Midbrain (tissue), 1 donor: Measurements from ENCODE around the gene PXMP4.

Experiments used
- DNase-seq: peaks from one replicate; lab custom pipeline; 2025; lab: John Stamatoyannopoulos, UW

PXMP4 gene

GRCh38 chr20:33668466-33669155, 51.5 kb downstream of the PXMP4 start:
- no peak for DNase-seq

DNA sequence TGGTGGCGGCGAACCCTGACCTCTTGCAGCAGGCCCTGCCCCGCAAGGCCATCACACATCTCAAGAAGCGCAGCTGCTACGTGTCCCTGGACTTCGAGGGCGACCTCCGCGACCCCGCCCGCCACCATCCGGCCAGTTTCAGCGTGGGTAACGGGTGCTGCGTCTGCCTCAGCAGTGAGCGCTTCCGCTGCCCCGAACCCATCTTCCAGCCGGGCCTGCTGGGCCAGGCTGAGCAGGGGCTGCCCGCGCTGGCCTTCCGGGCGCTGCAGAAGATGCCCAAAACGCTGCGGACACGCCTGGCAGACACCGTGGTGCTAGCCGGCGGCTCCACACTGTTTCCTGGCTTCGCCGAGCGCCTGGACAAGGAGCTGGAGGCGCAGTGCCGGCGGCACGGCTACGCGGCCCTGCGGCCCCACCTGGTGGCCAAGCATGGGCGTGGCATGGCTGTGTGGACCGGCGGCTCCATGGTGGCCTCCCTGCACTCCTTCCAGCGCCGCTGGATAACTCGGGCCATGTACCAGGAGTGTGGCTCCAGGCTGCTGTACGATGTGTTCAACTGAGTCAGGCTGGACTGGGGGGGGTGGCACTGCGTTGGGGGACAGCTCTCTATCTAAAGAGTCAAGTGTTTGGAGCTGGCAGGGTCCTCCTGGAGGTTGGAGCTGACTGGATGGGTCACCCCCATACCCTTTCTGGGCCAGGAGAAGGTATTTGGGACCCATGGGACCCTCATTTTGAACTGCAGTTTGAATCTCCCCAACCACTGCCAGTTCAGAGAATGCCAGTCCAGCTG, 52.2 kb downstream of the PXMP4 start:
- peak; percentile 61 for DNase-seq

DNA sequence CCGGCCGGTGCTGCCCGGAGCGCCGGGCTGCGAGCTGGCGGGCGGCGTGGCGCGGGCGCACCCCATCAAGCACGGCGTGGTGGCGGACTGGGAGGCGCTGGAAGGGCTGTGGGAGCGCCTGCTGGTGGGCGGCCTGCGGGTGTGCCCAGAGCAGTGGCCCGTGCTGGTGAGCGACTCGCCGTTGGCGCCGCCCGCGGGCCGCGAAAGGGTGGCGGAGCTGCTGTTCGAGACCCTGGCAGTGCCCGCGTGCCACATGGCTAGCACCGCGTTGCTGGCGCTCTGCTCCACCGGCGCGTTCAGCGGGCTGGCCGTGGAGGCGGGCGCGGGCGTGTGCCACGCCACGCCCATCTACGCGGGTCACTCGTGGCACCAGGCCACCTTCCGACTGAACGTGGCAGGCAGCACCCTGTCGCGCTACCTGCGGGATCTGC, 52.9 kb downstream of the PXMP4 start:
- DNase-seq, result no peak

GRCh38 chr20:33666293-33667244, 53.5 kb downstream of the PXMP4 start, which contains the start of gene ACTL10:
Gene ACTL10, plus strand, starts transcription at chr20:33666943. Its CDS starts 555 bp downstream, at chr20:33667498.
- peak; percentile 95 for DNase-seq

GRCh38 chr20:33664762-33665144, 55.4 kb downstream of the PXMP4 start:
- no peak for DNase-seq

- no peak for DNase-seq
Measured at GRCh38 chr20:33664085-33664761, 55.9 kb downstream of the PXMP4 start.

GRCh38 chr20:33663161-33664084, 56.7 kb downstream of the PXMP4 start:
- peak; percentile 72 for DNase-seq

GRCh38 chr20:33662172-33662571, 57.9 kb downstream of the PXMP4 start, which contains the start of gene C20orf144:
Gene C20orf144, plus strand, starts transcription at chr20:33662327. Its CDS starts 19 bp downstream, at chr20:33662346.
- DNase-seq, result no peak

DNA sequence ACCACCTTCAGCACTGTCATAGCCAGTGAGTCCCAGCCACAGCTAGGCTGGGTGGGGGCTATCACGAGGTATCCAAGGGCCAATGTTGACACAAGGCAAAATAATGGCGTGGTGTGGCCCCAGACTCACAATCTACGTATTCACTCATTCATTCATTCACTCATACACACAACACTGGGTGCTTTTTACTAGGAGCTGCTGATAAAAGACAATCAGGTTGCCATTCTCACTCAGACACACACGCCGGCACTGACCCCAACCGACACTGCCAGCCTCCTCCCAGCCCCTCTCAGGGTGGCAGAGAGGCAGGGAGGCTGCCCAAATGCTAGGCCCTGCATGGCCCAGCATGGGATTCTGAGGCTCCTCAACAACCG, 59.4 kb downstream of the PXMP4 start:
- DNase-seq, result no peak

- no peak for DNase-seq
Measured at GRCh38 chr20:33660035-33660684, 60.0 kb downstream of the PXMP4 start.

GRCh38 chr20:33659341-33660034, 60.6 kb downstream of the PXMP4 start:
- DNase-seq, result no peak

- no peak for DNase-seq
Measured at GRCh38 chr20:33658929-33659328, 61.2 kb downstream of the PXMP4 start.

GRCh38 chr20:33658510-33658909, 61.6 kb downstream of the PXMP4 start:
- DNase-seq, result no peak

GRCh38 chr20:33657704-33658095, 62.4 kb downstream of the PXMP4 start:
- DNase-seq, result no peak

DNA sequence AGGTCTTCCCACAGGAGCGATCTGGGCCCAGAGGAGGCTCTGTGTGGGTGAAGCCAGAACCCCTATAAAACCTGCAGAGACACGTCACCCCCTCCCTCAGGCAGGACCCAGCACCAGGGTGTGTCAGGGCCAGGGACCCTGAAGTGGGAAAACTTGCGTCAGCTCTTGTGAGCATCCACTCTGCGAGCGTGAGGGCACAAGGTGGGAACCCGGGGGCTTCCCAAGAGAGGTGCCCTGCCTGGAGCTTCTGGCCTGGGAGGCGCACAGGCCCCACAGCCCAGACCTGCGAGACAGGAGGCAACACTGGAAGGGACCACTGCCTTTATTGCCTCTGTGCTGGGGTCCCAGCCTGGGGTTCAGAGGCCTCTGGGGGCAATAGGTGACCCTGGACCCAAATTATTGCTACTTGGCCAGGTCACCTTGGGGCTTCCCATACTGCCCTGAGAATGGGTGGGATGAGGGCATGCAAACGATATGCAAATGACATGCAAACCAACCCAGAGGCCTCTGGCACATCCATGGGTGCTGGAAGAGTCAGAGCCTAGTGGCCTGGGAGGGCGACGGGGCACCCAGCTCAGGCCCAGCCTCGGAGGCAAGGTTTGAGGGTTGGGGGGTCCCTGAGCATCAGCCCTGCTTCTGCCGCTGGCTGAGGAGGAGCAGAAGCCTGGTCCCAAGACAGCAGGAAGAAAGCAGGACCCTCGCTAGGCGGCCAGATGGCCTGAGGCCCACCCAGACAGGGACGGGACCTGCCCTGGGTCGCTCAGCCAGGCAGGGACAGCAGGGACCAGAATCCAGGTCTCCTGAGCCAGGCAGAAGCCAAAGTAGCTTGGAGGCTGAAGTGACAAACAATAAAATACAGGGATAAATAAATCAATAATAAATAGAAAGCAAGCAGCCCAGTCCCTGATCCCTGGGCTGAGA, 63.1 kb downstream of the PXMP4 start:
- DNase-seq, result no peak

DNA sequence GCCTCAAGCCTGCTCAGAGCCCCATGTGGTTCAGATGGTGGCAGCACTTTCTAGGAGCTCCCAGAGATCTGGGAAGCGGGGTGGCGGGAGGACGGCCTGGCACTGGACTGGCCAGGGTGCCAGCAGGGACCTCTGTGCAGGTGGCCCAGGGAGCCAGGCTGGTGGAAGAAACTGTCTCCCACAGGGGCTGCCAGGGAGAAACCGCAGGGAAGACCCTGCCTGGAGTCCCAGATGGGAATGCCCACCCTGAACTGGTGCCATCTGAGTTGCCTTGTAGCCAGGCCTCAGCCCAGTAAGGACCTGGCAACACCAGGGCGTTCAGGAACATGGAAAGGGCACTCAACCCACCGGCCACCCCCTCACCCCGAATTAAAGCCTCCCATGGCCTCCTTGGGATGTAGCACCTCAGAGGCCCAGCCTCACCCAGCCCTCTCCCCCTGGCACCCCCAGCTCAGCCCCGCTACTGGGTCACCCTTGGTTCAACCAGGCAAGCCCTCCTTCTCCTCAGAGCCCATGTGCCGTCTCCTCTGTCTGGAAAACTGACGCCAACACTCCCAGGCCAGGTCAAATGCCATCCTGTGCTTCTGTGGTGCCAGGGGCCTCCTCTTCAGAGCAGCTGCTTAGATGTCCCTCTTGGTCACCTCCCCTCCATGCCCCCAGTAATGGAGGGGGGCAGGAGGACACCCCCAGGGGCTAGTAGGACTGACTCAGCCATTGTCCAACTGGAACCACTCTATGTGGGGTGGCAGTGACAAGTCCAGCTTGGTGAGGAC, 63.9 kb downstream of the PXMP4 start:
- DNase-seq, result no peak

DNA sequence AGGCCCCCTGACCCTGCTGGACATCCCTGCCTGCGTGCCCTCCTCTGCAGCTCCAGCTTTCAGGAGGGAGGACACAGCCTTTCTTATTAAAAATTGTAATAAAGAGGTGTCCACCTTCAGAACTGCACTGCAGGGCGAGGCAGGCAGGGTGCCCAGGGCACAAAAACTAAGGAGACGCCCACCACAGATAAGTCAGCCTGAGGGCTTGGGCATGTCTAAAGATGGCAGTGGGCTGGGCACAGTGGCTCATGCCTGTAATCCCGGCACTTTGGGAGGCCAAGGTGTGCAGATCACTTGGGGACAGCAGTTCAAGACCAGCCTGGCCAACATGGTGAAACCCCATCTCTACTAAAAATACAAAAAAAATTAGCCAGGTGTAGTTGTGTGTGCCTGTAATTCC, 64.9 kb downstream of the PXMP4 start:
- no peak for DNase-seq
